ENCODE results near the gene HIVEP2. TPM values are rescaled to one million over a fixed set of nuclear protein-coding genes. Genes with fewer than 3 reads are reported as not detected.

Gene HIVEP2
- total RNA-seq, 1 donor from 2014 or later: 24.3 TPM

- intact Hi-C loops (cut with micrococcal nuclease): no loop called here
- Mint-ChIP-seq H3K4me1 (ENCODE audit: low read depth) (no peaks in the 10 kb centered on the region), H3K27ac (no peak overlapping the region), H3K9me3 (no peaks in the 10 kb centered on the region), H3K4me3 (ENCODE audit: low read depth) (no peak overlapping the region), H3K36me3 (ENCODE audit: low read depth) (no peaks in the 10 kb centered on the region), H3K27me3 (ENCODE audit: low read depth) (peaks cover 3% of the 10 kb centered on the region)
- no peak for DNase-seq (ENCODE audit: low spot score)
Measured at GRCh38 chr6:142737368-142738034, 207.5 kb downstream of the HIVEP2 start.

- Mint-ChIP-seq H3K4me1 (ENCODE audit: low read depth) (no peaks in the 10 kb centered on the region), H3K4me3 (ENCODE audit: low read depth) (no peak overlapping the region), H3K36me3 (ENCODE audit: low read depth) (no peaks in the 10 kb centered on the region), H3K27me3 (ENCODE audit: low read depth) (peaks cover 2% of the 10 kb centered on the region), H3K9me3 (no peaks in the 10 kb centered on the region), H3K27ac (no peak overlapping the region)
- intact Hi-C loops (cut with micrococcal nuclease): no loop called here
- no peak for DNase-seq (ENCODE audit: low spot score)
Measured at GRCh38 chr6:142735204-142735603, 209.8 kb downstream of the HIVEP2 start.

GRCh38 chr6:142732790-142733189 lies 212.2 kb downstream of the HIVEP2 start:
- H3K27ac Mint-ChIP-seq: no peak overlapping the region
- DNase-seq (ENCODE audit: low spot score): no peak
- no peaks in the 10 kb centered on the region for H3K9me3 Mint-ChIP-seq
- intact Hi-C loops (cut with micrococcal nuclease): no loop called here
- H3K27me3 Mint-ChIP-seq (ENCODE audit: low read depth): peaks cover 2% of the 10 kb centered on the region
- no peaks in the 10 kb centered on the region for H3K36me3 Mint-ChIP-seq (ENCODE audit: low read depth)
- peaks cover 12% of the 10 kb centered on the region for H3K4me1 Mint-ChIP-seq (ENCODE audit: low read depth)
- no peak overlapping the region for H3K4me3 Mint-ChIP-seq (ENCODE audit: low read depth)

DNA sequence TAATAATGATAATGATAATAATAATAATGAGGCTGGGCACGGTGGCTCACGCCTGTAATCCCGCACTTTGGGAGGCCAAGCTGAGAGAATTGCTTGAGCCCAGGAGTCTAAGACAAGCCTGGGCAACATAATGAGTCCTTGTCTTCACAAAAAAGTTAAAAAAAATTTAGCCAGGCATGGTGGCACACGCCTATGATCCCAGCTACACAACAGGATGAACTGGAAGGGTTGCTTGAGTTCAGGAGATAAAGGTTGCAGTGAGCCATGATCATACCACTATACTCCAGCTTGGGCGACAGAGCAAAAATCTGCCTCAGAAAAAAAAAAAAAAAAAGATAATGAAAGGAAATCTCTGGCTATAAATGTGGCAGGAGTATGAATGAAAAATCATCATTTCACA lies 213.4 kb downstream of the HIVEP2 start:
- Mint-ChIP-seq H3K27me3 (ENCODE audit: low read depth) (peaks cover 2% of the 10 kb centered on the region), H3K27ac (no peak overlapping the region), H3K36me3 (ENCODE audit: low read depth) (no peaks in the 10 kb centered on the region), H3K4me3 (ENCODE audit: low read depth) (no peak overlapping the region), H3K4me1 (ENCODE audit: low read depth) (peaks cover 12% of the 10 kb centered on the region), H3K9me3 (no peaks in the 10 kb centered on the region)
- intact Hi-C loops (cut with micrococcal nuclease): no loop called here
- no peak for DNase-seq (ENCODE audit: low spot score)

- no peaks in the 10 kb centered on the region for H3K36me3 Mint-ChIP-seq (ENCODE audit: low read depth)
- peaks cover 2% of the 10 kb centered on the region for H3K27me3 Mint-ChIP-seq (ENCODE audit: low read depth)
- intact Hi-C loops (cut with micrococcal nuclease): no loop called here
- no peak overlapping the region for H3K27ac Mint-ChIP-seq
- no peaks in the 10 kb centered on the region for H3K9me3 Mint-ChIP-seq
- H3K4me3 Mint-ChIP-seq (ENCODE audit: low read depth): no peak overlapping the region
- H3K4me1 Mint-ChIP-seq (ENCODE audit: low read depth): peaks cover 12% of the 10 kb centered on the region
- no peak for DNase-seq (ENCODE audit: low spot score)
Measured at GRCh38 chr6:142729618-142730017, 215.4 kb downstream of the HIVEP2 start.

DNA sequence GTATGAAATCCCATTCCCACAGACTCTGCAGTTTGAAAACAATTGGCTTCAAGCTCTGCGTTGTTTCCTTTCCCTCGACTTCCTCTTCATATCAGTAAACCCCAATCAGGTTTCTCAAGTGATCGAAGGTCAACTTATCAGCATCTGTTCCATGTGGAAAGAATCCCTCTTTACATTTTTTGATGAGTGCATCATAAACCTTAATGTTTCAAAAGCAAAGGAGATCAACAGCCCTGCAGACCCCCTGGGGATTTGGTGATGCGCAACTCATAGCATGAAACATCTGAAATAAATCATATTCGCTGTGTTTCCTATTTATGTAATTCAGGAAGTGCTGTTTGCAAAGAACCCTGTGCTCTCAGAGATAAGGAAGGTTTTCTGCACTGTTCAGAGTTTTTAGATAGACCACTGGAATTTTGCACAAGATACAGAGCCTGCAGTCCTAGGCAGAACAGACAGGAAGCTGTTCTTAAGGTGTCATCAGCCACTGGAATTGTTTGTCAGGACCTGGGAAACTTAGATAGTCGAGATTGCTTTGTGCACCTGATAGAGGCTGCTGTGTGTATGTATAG lies 216.0 kb downstream of the HIVEP2 start:
- H3K9me3 Mint-ChIP-seq: no peaks in the 10 kb centered on the region
- no peak for DNase-seq (ENCODE audit: low spot score)
- H3K27me3 Mint-ChIP-seq (ENCODE audit: low read depth): peaks cover 2% of the 10 kb centered on the region
- intact Hi-C loops (cut with micrococcal nuclease): no loop called here
- H3K4me3 Mint-ChIP-seq (ENCODE audit: low read depth): no peak overlapping the region
- no peak overlapping the region for H3K27ac Mint-ChIP-seq
- peaks cover 12% of the 10 kb centered on the region for H3K4me1 Mint-ChIP-seq (ENCODE audit: low read depth)
- H3K36me3 Mint-ChIP-seq (ENCODE audit: low read depth): no peaks in the 10 kb centered on the region

- intact Hi-C loops (cut with micrococcal nuclease): no loop called here
- H3K9me3 Mint-ChIP-seq: no peaks in the 10 kb centered on the region
- H3K27ac Mint-ChIP-seq: no peak overlapping the region
- H3K4me3 Mint-ChIP-seq (ENCODE audit: low read depth): no peak overlapping the region
- DNase-seq (ENCODE audit: low spot score): no peak
- peaks cover 2% of the 10 kb centered on the region for H3K27me3 Mint-ChIP-seq (ENCODE audit: low read depth)
- peaks cover 12% of the 10 kb centered on the region for H3K4me1 Mint-ChIP-seq (ENCODE audit: low read depth)
- H3K36me3 Mint-ChIP-seq (ENCODE audit: low read depth): no peaks in the 10 kb centered on the region
Measured at GRCh38 chr6:142728364-142728763, 216.6 kb downstream of the HIVEP2 start.

DNA sequence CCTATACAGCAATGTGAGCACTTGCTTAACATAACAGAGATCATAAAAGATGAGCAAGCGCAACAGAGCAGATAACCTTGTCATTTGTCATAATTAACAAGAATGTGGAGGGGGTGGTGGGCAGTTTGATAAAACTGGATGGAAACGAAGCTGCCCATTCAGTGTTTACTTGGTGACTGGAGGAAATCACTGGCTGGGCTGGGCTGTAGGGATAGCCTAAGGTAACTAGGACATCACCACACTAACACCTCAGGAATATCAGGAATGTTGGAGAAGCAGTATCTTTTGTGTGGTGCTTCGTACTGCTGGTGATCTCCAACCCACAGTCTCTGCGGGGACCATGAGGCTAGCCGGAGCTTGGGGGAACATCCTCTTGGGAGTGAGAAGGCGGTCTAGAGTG lies 218.4 kb downstream of the HIVEP2 start:
- no peak for DNase-seq (ENCODE audit: low spot score)
- Mint-ChIP-seq H3K9me3 (no peaks in the 10 kb centered on the region), H3K36me3 (ENCODE audit: low read depth) (no peaks in the 10 kb centered on the region), H3K27ac (no peak overlapping the region), H3K4me1 (ENCODE audit: low read depth) (peaks cover 12% of the 10 kb centered on the region), H3K4me3 (ENCODE audit: low read depth) (no peak overlapping the region), H3K27me3 (ENCODE audit: low read depth) (peaks cover 2% of the 10 kb centered on the region)
- intact Hi-C loops (cut with micrococcal nuclease): no loop called here

DNA sequence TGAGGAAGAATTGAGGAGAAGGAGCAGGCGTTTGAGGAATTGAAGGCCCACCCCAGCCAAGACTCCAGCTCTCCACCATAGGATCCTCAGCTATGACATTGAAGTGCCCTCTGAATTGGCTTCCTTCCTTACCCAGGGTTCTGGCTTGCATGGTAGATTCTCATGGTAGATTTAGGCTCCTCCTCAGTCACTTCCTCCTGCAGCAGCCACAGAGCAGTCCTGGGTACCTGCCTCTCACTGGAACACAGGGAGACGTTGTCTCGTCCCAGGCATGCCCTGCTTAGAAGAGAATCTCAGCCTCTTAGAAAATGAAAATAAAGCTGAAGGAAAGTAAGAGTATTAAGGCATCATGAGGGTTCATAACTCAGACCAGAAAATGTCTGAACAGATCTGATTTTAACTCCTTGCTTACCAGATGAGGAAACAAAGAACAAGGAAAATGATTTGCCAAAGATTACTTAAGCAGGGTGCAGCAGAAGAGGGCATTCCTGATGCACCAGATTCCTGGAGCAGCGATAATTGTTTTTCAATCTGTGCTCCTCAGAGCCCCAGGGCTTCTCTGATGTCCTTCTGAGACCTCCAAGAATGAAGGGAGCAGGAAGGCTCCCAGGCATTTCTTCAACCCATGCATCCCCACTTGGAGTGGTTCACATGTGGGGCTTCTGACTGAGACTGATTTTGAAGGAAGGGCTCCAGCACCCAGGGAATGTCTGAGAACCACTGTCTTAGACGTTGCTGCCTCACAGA lies 219.8 kb downstream of the HIVEP2 start:
- Mint-ChIP-seq H3K27ac (no peak overlapping the region), H3K9me3 (peaks cover 7% of the 10 kb centered on the region), H3K4me3 (ENCODE audit: low read depth) (no peak overlapping the region), H3K27me3 (ENCODE audit: low read depth) (no peaks in the 10 kb centered on the region), H3K36me3 (ENCODE audit: low read depth) (no peaks in the 10 kb centered on the region), H3K4me1 (ENCODE audit: low read depth) (peaks cover 12% of the 10 kb centered on the region)
- intact Hi-C loops (cut with micrococcal nuclease): no loop called here
- no peak for DNase-seq (ENCODE audit: low spot score)

DNA sequence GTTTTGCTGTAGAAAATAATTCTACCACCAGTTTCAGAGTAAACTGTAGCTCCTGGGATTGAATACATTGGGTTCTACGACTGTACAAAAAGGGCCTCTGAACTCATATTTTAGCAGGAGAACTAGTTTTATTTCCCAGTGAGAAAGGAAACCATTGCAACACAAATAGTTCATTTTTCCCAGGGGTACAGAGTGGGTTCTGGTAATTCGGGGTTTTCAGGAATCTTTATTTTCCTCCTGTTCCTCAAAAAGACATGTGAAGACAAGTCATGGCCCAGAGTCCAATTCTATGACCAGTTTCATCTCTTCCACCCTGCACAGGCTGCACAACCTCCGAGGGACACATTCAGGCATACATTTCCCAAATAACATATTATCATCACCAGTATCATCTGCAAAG lies 222.1 kb downstream of the HIVEP2 start:
- intact Hi-C loops (cut with micrococcal nuclease): no loop called here
- no peaks in the 10 kb centered on the region for H3K4me1 Mint-ChIP-seq (ENCODE audit: low read depth)
- H3K36me3 Mint-ChIP-seq (ENCODE audit: low read depth): no peaks in the 10 kb centered on the region
- no peaks in the 10 kb centered on the region for H3K27me3 Mint-ChIP-seq (ENCODE audit: low read depth)
- peaks cover 24% of the 10 kb centered on the region for H3K9me3 Mint-ChIP-seq
- no peak overlapping the region for H3K27ac Mint-ChIP-seq
- DNase-seq (ENCODE audit: low spot score): no peak
- H3K4me3 Mint-ChIP-seq (ENCODE audit: low read depth): no peak overlapping the region

GRCh38 chr6:142722012-142722411 lies 223.0 kb downstream of the HIVEP2 start:
- Mint-ChIP-seq H3K27me3 (ENCODE audit: low read depth) (peaks cover 2% of the 10 kb centered on the region), H3K4me3 (ENCODE audit: low read depth) (no peak overlapping the region), H3K4me1 (ENCODE audit: low read depth) (no peaks in the 10 kb centered on the region), H3K36me3 (ENCODE audit: low read depth) (no peaks in the 10 kb centered on the region), H3K9me3 (peaks cover 28% of the 10 kb centered on the region), H3K27ac (no peak overlapping the region)
- intact Hi-C loops (cut with micrococcal nuclease): no loop called here
- no peak for DNase-seq (ENCODE audit: low spot score)

GRCh38 chr6:142721215-142721920 lies 223.6 kb downstream of the HIVEP2 start:
- intact Hi-C loops (cut with micrococcal nuclease): no loop called here
- Mint-ChIP-seq H3K4me1 (ENCODE audit: low read depth) (no peaks in the 10 kb centered on the region), H3K36me3 (ENCODE audit: low read depth) (no peaks in the 10 kb centered on the region), H3K27me3 (ENCODE audit: low read depth) (peaks cover 2% of the 10 kb centered on the region), H3K27ac (no peak overlapping the region), H3K9me3 (peaks cover 28% of the 10 kb centered on the region), H3K4me3 (ENCODE audit: low read depth) (no peak overlapping the region)
- no peak for DNase-seq (ENCODE audit: low spot score)

Data from activated T-helper 2 cell treated with anti-CD3 and anti-CD28 coated beads, Interferon-gamma antibody, Interleukin-2, Interleukin-4, amounts not matched to agents 10 μg/mL and 5 μg/mL and 100 μg/mL, durations not matched to agents 14 hours and 24 hours and 36 hours (primary cell).